Endodermal cell (in vitro differentiated cells): ENCODE data around the gene PIEZO2. TPM values are rescaled to one million over a fixed set of nuclear protein-coding genes. Genes with fewer than 3 reads are reported as not detected.

Experiments used
- DNase-seq: peaks from one replicate; pipeline ENCODE4 v3.0.0-alpha.2; 2017
- H3K27ac ChIP-seq: 2 replicates; pipeline ENCODE4 v1.5.1; 2013; ENCODE audit warnings: mild to moderate bottlenecking, low read depth, low read length, moderate library complexity
- H3K27me3 ChIP-seq: 2 replicates; pipeline ENCODE4 v1.6.1; 2013; ENCODE audit warnings: mild to moderate bottlenecking, low read length, moderate library complexity; ENCODE audit not compliant: insufficient read depth, control insufficient read depth, poor library complexity, severe bottlenecking
- H3K36me3 ChIP-seq: 2 replicates; pipeline ENCODE4 v1.7.0; 2013; ENCODE audit warnings: mild to moderate bottlenecking, low read length, moderate library complexity; ENCODE audit not compliant: control insufficient read depth, insufficient read depth
- H3K4me1 ChIP-seq: one replicate; pipeline ENCODE4 v1.7.0; 2013; ENCODE audit warnings: low read length; ENCODE audit not compliant: control insufficient read depth, insufficient read depth
- H3K4me3 ChIP-seq: 2 replicates; pipeline ENCODE4 v1.5.1; 2013; ENCODE audit warnings: mild to moderate bottlenecking, low read length, moderate library complexity
- H3K9ac ChIP-seq: 2 replicates; pipeline ENCODE4 v1.6.1; 2013; ENCODE audit warnings: mild to moderate bottlenecking, low read length, moderate library complexity; ENCODE audit not compliant: poor library complexity, severe bottlenecking; ENCODE audit errors: extremely low read depth
- H3K9me3 ChIP-seq: 2 replicates; pipeline ENCODE4 v1.6.1; 2013; ENCODE audit warnings: mild to moderate bottlenecking, low read length, moderate library complexity; ENCODE audit not compliant: control insufficient read depth
- H3K27ac Mint-ChIP-seq: 2 replicates; pipeline ENCODE4 v1.8.0; 2020; ENCODE audit warnings: mixed read lengths
- H3K27me3 Mint-ChIP-seq: 2 replicates; pipeline ENCODE4 v1.8.0; 2021; ENCODE audit warnings: mild to moderate bottlenecking, mixed read lengths; ENCODE audit not compliant: insufficient read depth
- H3K36me3 Mint-ChIP-seq: 2 replicates; pipeline ENCODE4 v1.8.0; 2020; ENCODE audit warnings: low read depth, mixed read lengths
- H3K4me1 Mint-ChIP-seq: 2 replicates; pipeline ENCODE4 v1.8.0; 2020; ENCODE audit warnings: mixed read lengths
- H3K4me3 Mint-ChIP-seq: 2 replicates; pipeline ENCODE4 v1.8.0; 2020; ENCODE audit warnings: mild to moderate bottlenecking, moderate library complexity, mixed read lengths
- H3K9me3 Mint-ChIP-seq: 2 replicates; pipeline ENCODE4 v1.8.0; 2020; ENCODE audit warnings: mild to moderate bottlenecking, mixed read lengths
- CTCF ChIP-seq: fragments of 200-600 bp; sonication (generic); conservative IDR thresholded peaks from 2 replicates; pipeline ENCODE4 v1.5.0; 2021; ENCODE audit warnings: antibody characterized with exemption, mild to moderate bottlenecking
- WGBS, 2 experiments: methylation state at CpG; one replicate each; pipeline versions ENCODE4 v1.1.5 to v1.1.7; 2013; ENCODE audit warnings: missing lambda C conversion rate in 2 of 2, mixed read lengths in 1 of 2; ENCODE audit not compliant: insufficient coverage in 1 of 2, insufficient read length in 1 of 2; 5-methylcytosine and 5-hydroxymethylcytosine counted together
- total RNA-seq, 2 donors: library from RNA; stranded (reverse); fragmentation: NEBNext Ultra II Directional in 1 of 2; extraction: Animal tissue kit (Norgen Biotek cat#: 25700) in 1 of 2; gene quantifications; 2 replicates in 1 of 2; 3 replicates in 1 of 2; pipeline ENCODE4 v1.2.1, GENCODE V29; 2021

Gene PIEZO2
- total RNA-seq, 2 donors from 2014 or later = 7.3 to 12.1 TPM

- Histone ChIP-seq H3K4me1 (no peaks in the 10 kb centered on the region), H3K9me3 (no peaks in the 10 kb centered on the region), H3K36me3 (peaks cover 9% of the 10 kb centered on the region), H3K27ac (no peak overlapping the region), H3K27me3 (no peaks in the 10 kb centered on the region), H3K9ac (no peak overlapping the region), H3K4me3 (no peak overlapping the region)
- no peak overlapping the region for H3K4me3 Mint-ChIP-seq
- no peaks in the 10 kb centered on the region for H3K9me3 Mint-ChIP-seq
- no peaks in the 10 kb centered on the region for H3K4me1 Mint-ChIP-seq
- no peak for DNase-seq
- TF ChIP-seq CTCF = no peak
- 81 to 83% methylated on average over 7 to 8 of the region's 8 CpGs for WGBS, 2 experiments
- no peak overlapping the region for H3K27ac Mint-ChIP-seq
- H3K27me3 Mint-ChIP-seq = no peaks in the 10 kb centered on the region
- H3K36me3 Mint-ChIP-seq = no peaks in the 10 kb centered on the region
These were observed 397.7 kb downstream of the PIEZO2 start for GRCh38 chr18:10751653-10752052.

GRCh38 chr18:10750191-10751035, 399.0 kb downstream of the PIEZO2 start:
- no peak overlapping the region for H3K4me3 Mint-ChIP-seq
- H3K36me3 Mint-ChIP-seq = no peaks in the 10 kb centered on the region
- Histone ChIP-seq H3K4me1 (no peaks in the 10 kb centered on the region), H3K27ac (no peak overlapping the region), H3K9ac (no peak overlapping the region), H3K27me3 (no peaks in the 10 kb centered on the region), H3K9me3 (no peaks in the 10 kb centered on the region), H3K36me3 (peaks cover 9% of the 10 kb centered on the region), H3K4me3 (no peak overlapping the region)
- no peaks in the 10 kb centered on the region for H3K9me3 Mint-ChIP-seq
- no peak for TF ChIP-seq CTCF
- no peak overlapping the region for H3K27ac Mint-ChIP-seq
- H3K27me3 Mint-ChIP-seq = no peaks in the 10 kb centered on the region
- DNase-seq = no peak
- H3K4me1 Mint-ChIP-seq = no peaks in the 10 kb centered on the region
- 83 to 90% methylated on average over 4 to 5 of the region's 5 CpGs for WGBS, 2 experiments

- H3K9me3 Mint-ChIP-seq = no peaks in the 10 kb centered on the region
- no peak for TF ChIP-seq CTCF
- peaks cover 9% of the 10 kb centered on the region for H3K36me3 ChIP-seq
- H3K9me3 ChIP-seq = no peaks in the 10 kb centered on the region
- no peak for DNase-seq
- WGBS, 2 experiments = 100% methylated on average over 1 of the region's 1 CpG; no CpG with 5 or more reads in 1 of the 2 experiments
- no peak overlapping the region for H3K4me3 ChIP-seq
- no peaks in the 10 kb centered on the region for H3K27me3 ChIP-seq
- H3K27me3 Mint-ChIP-seq = no peaks in the 10 kb centered on the region
- H3K4me3 Mint-ChIP-seq = no peak overlapping the region
- H3K9ac ChIP-seq = no peak overlapping the region
- H3K27ac ChIP-seq = no peak overlapping the region
- H3K27ac Mint-ChIP-seq = no peak overlapping the region
- no peaks in the 10 kb centered on the region for H3K4me1 Mint-ChIP-seq
- H3K4me1 ChIP-seq = no peaks in the 10 kb centered on the region
- no peaks in the 10 kb centered on the region for H3K36me3 Mint-ChIP-seq
These were observed 400.7 kb downstream of the PIEZO2 start for GRCh38 chr18:10748641-10749040.
